ENCODE data around the gene IL17RA.
"Not testable (repeated sequence)": the region's sequence is repeated elsewhere in the genome, so short reads cannot be mapped to it uniquely, and the experiment has no call there.

GRCh38 chr22:17035976-17036841, 48.6 kb upstream of the IL17RA start:
- not testable (repeated sequence) for TF ChIP-seq NR2F2 (IDR thresholded peaks at IDR 0.05); FOXA1 (IDR thresholded peaks at IDR 0.05); RAD21 (IDR thresholded peaks at IDR 0.05); CTCF (IDR thresholded peaks at IDR 0.05; ENCODE audit: low read depth, low read length, missing input control); REST (IDR thresholded peaks at IDR 0.05); TAF1 (conservative IDR thresholded peaks at IDR 0.05); SP1 (IDR thresholded peaks at IDR 0.05)
